Rectal smooth muscle tissue (tissue), 1 donor: ENCODE data around the gene COL4A6.

Source experiments
- H3K27ac ChIP-seq: one replicate; pipeline ENCODE4 v1.7.0; 2013; ENCODE audit warnings: low read depth, low read length, inconsistent platforms
- H3K27me3 ChIP-seq: one replicate; pipeline ENCODE4 v1.7.0; 2013; ENCODE audit warnings: low read length; ENCODE audit not compliant: control insufficient read depth, insufficient read depth
- H3K36me3 ChIP-seq: one replicate; pipeline ENCODE4 v1.7.0; 2013; ENCODE audit warnings: low read length; ENCODE audit not compliant: control insufficient read depth, insufficient read depth
- H3K4me1 ChIP-seq: one replicate; pipeline ENCODE4 v1.7.0; 2013; ENCODE audit warnings: low read length; ENCODE audit not compliant: control insufficient read depth, insufficient read depth
- H3K4me3 ChIP-seq: one replicate; pipeline ENCODE4 v1.7.0; 2013; ENCODE audit warnings: low read length
- H3K9ac ChIP-seq: one replicate; pipeline ENCODE4 v1.7.0; 2013; ENCODE audit warnings: low read length

The COL4A6 gene

GRCh38 chrX:108246304-108246954 lies 191.8 kb downstream of the COL4A6 start:
- no peaks in the 10 kb centered on the region for H3K36me3 ChIP-seq
- no peaks in the 10 kb centered on the region for H3K4me1 ChIP-seq
- H3K9ac ChIP-seq: no peak overlapping the region
- no peaks in the 10 kb centered on the region for H3K27me3 ChIP-seq
- no peak overlapping the region for H3K27ac ChIP-seq
- no peak overlapping the region for H3K4me3 ChIP-seq

GRCh38 chrX:108245462-108245861 lies 192.8 kb downstream of the COL4A6 start:
- Histone ChIP-seq H3K27ac (no peak overlapping the region), H3K27me3 (no peaks in the 10 kb centered on the region), H3K9ac (no peak overlapping the region), H3K4me1 (no peaks in the 10 kb centered on the region), H3K4me3 (no peak overlapping the region), H3K36me3 (no peaks in the 10 kb centered on the region)

GRCh38 chrX:108235986-108236385 lies 202.2 kb downstream of the COL4A6 start:
- no peaks in the 10 kb centered on the region for H3K27me3 ChIP-seq
- H3K4me3 ChIP-seq: no peak overlapping the region
- H3K36me3 ChIP-seq: no peaks in the 10 kb centered on the region
- no peaks in the 10 kb centered on the region for H3K4me1 ChIP-seq
- H3K9ac ChIP-seq: no peak overlapping the region
- H3K27ac ChIP-seq: no peak overlapping the region

- H3K36me3 ChIP-seq: no peaks in the 10 kb centered on the region
- no peaks in the 10 kb centered on the region for H3K27me3 ChIP-seq
- H3K9ac ChIP-seq: no peak overlapping the region
- H3K4me1 ChIP-seq: no peaks in the 10 kb centered on the region
- H3K4me3 ChIP-seq: no peak overlapping the region
- H3K27ac ChIP-seq: no peak overlapping the region
These were observed 207.6 kb downstream of the COL4A6 start for GRCh38 chrX:108230574-108230973.

- Histone ChIP-seq H3K4me3 (no peak overlapping the region), H3K36me3 (no peaks in the 10 kb centered on the region), H3K27ac (no peak overlapping the region), H3K27me3 (no peaks in the 10 kb centered on the region), H3K4me1 (no peaks in the 10 kb centered on the region), H3K9ac (no peak overlapping the region)
These were observed 213.2 kb downstream of the COL4A6 start for GRCh38 chrX:108224727-108225621.

- H3K4me1 ChIP-seq: no peaks in the 10 kb centered on the region
- H3K4me3 ChIP-seq: no peak overlapping the region
- H3K36me3 ChIP-seq: no peaks in the 10 kb centered on the region
- H3K9ac ChIP-seq: no peak overlapping the region
- H3K27me3 ChIP-seq: no peaks in the 10 kb centered on the region
- H3K27ac ChIP-seq: no peak overlapping the region
These were observed 214.0 kb downstream of the COL4A6 start for GRCh38 chrX:108224218-108224617.

GRCh38 chrX:108223585-108223984 lies 214.6 kb downstream of the COL4A6 start:
- no peak overlapping the region for H3K27ac ChIP-seq

GRCh38 chrX:108221301-108221864 lies 216.8 kb downstream of the COL4A6 start:
- H3K27me3 ChIP-seq: no peaks in the 10 kb centered on the region
- H3K9ac ChIP-seq: no peak overlapping the region
- H3K27ac ChIP-seq: no peak overlapping the region
- H3K4me1 ChIP-seq: no peaks in the 10 kb centered on the region
- no peaks in the 10 kb centered on the region for H3K36me3 ChIP-seq
- H3K4me3 ChIP-seq: no peak overlapping the region

More at GRCh38 chrX:108223585-108223984, 214.6 kb downstream of the COL4A6 start:
- no peak overlapping the region for H3K9ac ChIP-seq
- H3K27me3 ChIP-seq: no peaks in the 10 kb centered on the region
- H3K36me3 ChIP-seq: no peaks in the 10 kb centered on the region
- no peak overlapping the region for H3K4me3 ChIP-seq
- no peaks in the 10 kb centered on the region for H3K4me1 ChIP-seq

GRCh38 chrX:108219949-108220601 lies 218.1 kb downstream of the COL4A6 start:
- H3K27me3 ChIP-seq: no peaks in the 10 kb centered on the region
- no peaks in the 10 kb centered on the region for H3K36me3 ChIP-seq
- H3K4me1 ChIP-seq: no peaks in the 10 kb centered on the region
- no peak overlapping the region for H3K9ac ChIP-seq
- no peak overlapping the region for H3K4me3 ChIP-seq
- no peak overlapping the region for H3K27ac ChIP-seq

GRCh38 chrX:108217876-108218275 lies 220.3 kb downstream of the COL4A6 start:
- no peak overlapping the region for H3K27ac ChIP-seq
- no peaks in the 10 kb centered on the region for H3K4me1 ChIP-seq
- no peak overlapping the region for H3K4me3 ChIP-seq
- H3K9ac ChIP-seq: no peak overlapping the region
- H3K36me3 ChIP-seq: no peaks in the 10 kb centered on the region
- no peaks in the 10 kb centered on the region for H3K27me3 ChIP-seq

GRCh38 chrX:108216919-108217571 lies 221.2 kb downstream of the COL4A6 start:
- no peaks in the 10 kb centered on the region for H3K4me1 ChIP-seq
- H3K27ac ChIP-seq: no peak overlapping the region
- no peak overlapping the region for H3K4me3 ChIP-seq
- H3K36me3 ChIP-seq: no peaks in the 10 kb centered on the region
- no peak overlapping the region for H3K9ac ChIP-seq
- no peaks in the 10 kb centered on the region for H3K27me3 ChIP-seq

- Histone ChIP-seq H3K4me3 (no peak overlapping the region), H3K9ac (no peak overlapping the region), H3K27ac (no peak overlapping the region), H3K4me1 (no peaks in the 10 kb centered on the region), H3K27me3 (no peaks in the 10 kb centered on the region), H3K36me3 (no peaks in the 10 kb centered on the region)
These were observed 221.8 kb downstream of the COL4A6 start for GRCh38 chrX:108216405-108216804.
